Left ventricle myocardium inferior (tissue), 1 donor: ENCODE results near the gene FNDC3A. TPM values are rescaled to one million over a fixed set of nuclear protein-coding genes. Genes with fewer than 3 reads are reported as not detected.

ENCODE experiments used
- DNase-seq: peaks from one replicate; pipeline ENCODE4 v3.0.0-alpha.2; 2020
- H3K27ac ChIP-seq: fragments of 200-600 bp; replicated peaks from 2 replicates; pipeline ENCODE4 v1.8.0; 2021
- H3K27me3 ChIP-seq: fragments of 200-600 bp; 2 replicates; pipeline ENCODE4 v1.8.0; 2021; ENCODE audit warnings: low read depth
- H3K36me3 ChIP-seq: fragments of 200-600 bp; 2 replicates; pipeline ENCODE4 v1.8.0; 2021
- H3K4me1 ChIP-seq: fragments of 200-600 bp; 2 replicates; pipeline ENCODE4 v1.8.0; 2021
- H3K4me3 ChIP-seq: fragments of 200-600 bp; 2 replicates; pipeline ENCODE4 v1.8.0; 2021; ENCODE audit warnings: mild to moderate bottlenecking, moderate library complexity
- H3K9me3 ChIP-seq: fragments of 200-600 bp; replicated peaks from 2 replicates; pipeline ENCODE4 v1.8.0; 2021
- CTCF ChIP-seq: fragments of 200-600 bp; IDR thresholded peaks from 2 replicates; pipeline ENCODE4 v1.8.0; 2021; ENCODE audit warnings: antibody characterized with exemption, mild to moderate bottlenecking, borderline replicate concordance
- intact Hi-C: fragments of 100-400 bp; cut with micrococcal nuclease; formaldehyde crosslinking; loops from one replicate; pipeline ENCODE4 v1.11.0; 2022
- total RNA-seq: library from RNA; stranded (reverse); fragmentation: NEBNext Ultra II Directional; extraction: Animal tissue kit (Norgen Biotek cat#: 25700); gene quantifications from one replicate; pipeline ENCODE4 v1.2.1, GENCODE V29; 2021
- donor health status: DM: no; HTN: yes; CAD: no; lungs with severe emphysema.

FNDC3A gene
- total RNA-seq, 1 donor from 2014 or later = 18.9 TPM

- intact Hi-C loops = no loop called here
- no peaks in the 10 kb centered on the region for H3K4me1 ChIP-seq
- no peaks in the 10 kb centered on the region for H3K27me3 ChIP-seq
- no peak overlapping the region for H3K27ac ChIP-seq
- no peak for TF ChIP-seq CTCF
- H3K9me3 ChIP-seq = no peaks in the 10 kb centered on the region
- no peaks in the 10 kb centered on the region for H3K36me3 ChIP-seq
- DNase-seq = no peak
- H3K4me3 ChIP-seq = no peak overlapping the region
Observed at GRCh38 chr13:48950501-48950875, 25.2 kb upstream of the FNDC3A start.

- intact Hi-C loops = no loop called here
- no peak for TF ChIP-seq CTCF
- no peak for DNase-seq
- Histone ChIP-seq H3K4me3 (no peak overlapping the region), H3K27me3 (no peaks in the 10 kb centered on the region), H3K27ac (no peak overlapping the region), H3K36me3 (no peaks in the 10 kb centered on the region), H3K4me1 (no peaks in the 10 kb centered on the region), H3K9me3 (no peaks in the 10 kb centered on the region)
Observed at GRCh38 chr13:48954081-48954480, 21.6 kb upstream of the FNDC3A start.

GRCh38 chr13:48955536-48955935 is 20.2 kb upstream of the FNDC3A start:
- no peak for DNase-seq
- Histone ChIP-seq H3K27me3 (no peaks in the 10 kb centered on the region), H3K9me3 (no peaks in the 10 kb centered on the region), H3K4me1 (no peaks in the 10 kb centered on the region), H3K36me3 (no peaks in the 10 kb centered on the region), H3K27ac (no peak overlapping the region), H3K4me3 (no peak overlapping the region)
- intact Hi-C loops = no loop called here
- TF ChIP-seq CTCF = no peak

- Histone ChIP-seq H3K27ac (no peak overlapping the region), H3K27me3 (no peaks in the 10 kb centered on the region), H3K9me3 (no peaks in the 10 kb centered on the region), H3K4me3 (no peak overlapping the region), H3K36me3 (no peaks in the 10 kb centered on the region), H3K4me1 (no peaks in the 10 kb centered on the region)
- DNase-seq = no peak
- TF ChIP-seq CTCF = no peak
- intact Hi-C loops = no loop called here
Observed at GRCh38 chr13:48961379-48961778, 14.3 kb upstream of the FNDC3A start.

- Histone ChIP-seq H3K27ac (no peak overlapping the region), H3K4me1 (no peaks in the 10 kb centered on the region), H3K4me3 (no peak overlapping the region), H3K27me3 (no peaks in the 10 kb centered on the region), H3K9me3 (no peaks in the 10 kb centered on the region), H3K36me3 (no peaks in the 10 kb centered on the region)
- no peak for TF ChIP-seq CTCF
- DNase-seq = no peak
- intact Hi-C loops = no loop called here
Observed at GRCh38 chr13:48962281-48962680, 13.4 kb upstream of the FNDC3A start.

- Histone ChIP-seq H3K27me3 (no peaks in the 10 kb centered on the region), H3K36me3 (no peaks in the 10 kb centered on the region), H3K4me3 (no peak overlapping the region), H3K4me1 (no peaks in the 10 kb centered on the region), H3K27ac (no peak overlapping the region), H3K9me3 (no peaks in the 10 kb centered on the region)
- no peak for TF ChIP-seq CTCF
- DNase-seq = no peak
- intact Hi-C loops = no loop called here
Observed at GRCh38 chr13:48965736-48966135, 10.0 kb upstream of the FNDC3A start.
